ENCODE results near the gene PCBP3.

PCBP3 gene

GRCh38 chr21:45636951-45637646 lies 6.4 kb upstream of the PCBP3 start:
- DNase-seq (ENCODE audit: low read depth), result no peak
- no peak for TF ChIP-seq CTCF (IDR thresholded peaks at IDR 0.05; ENCODE audit: low read depth, low read length, missing control alignments)
- no peak overlapping the region for H3K4me3 ChIP-seq (ENCODE audit: low read depth, low read length)
- in situ Hi-C loops (cut with HindIII; ENCODE audit: low sequenced_read_pairs), result no loop called here

GRCh38 chr21:45637883-45638282 lies 5.6 kb upstream of the PCBP3 start:
- TF ChIP-seq CTCF (IDR thresholded peaks at IDR 0.05; ENCODE audit: low read depth, low read length, missing control alignments), result no peak
- no peak overlapping the region for H3K4me3 ChIP-seq (ENCODE audit: low read depth, low read length)
- in situ Hi-C loops (cut with HindIII; ENCODE audit: low sequenced_read_pairs), result no loop called here
- no peak for DNase-seq (ENCODE audit: low read depth)

- DNase-seq (ENCODE audit: low read depth), result no peak
- no peak overlapping the region for H3K4me3 ChIP-seq (ENCODE audit: low read depth, low read length)
- in situ Hi-C loops (cut with HindIII; ENCODE audit: low sequenced_read_pairs), result no loop called here
- no peak for TF ChIP-seq CTCF (IDR thresholded peaks at IDR 0.05; ENCODE audit: low read depth, low read length, missing control alignments)
Observed at GRCh38 chr21:45638707-45639106, 4.8 kb upstream of the PCBP3 start.

GRCh38 chr21:45639206-45640000 lies 4.1 kb upstream of the PCBP3 start:
- no peak overlapping the region for H3K4me3 ChIP-seq (ENCODE audit: low read depth, low read length)
- in situ Hi-C loops (cut with HindIII; ENCODE audit: low sequenced_read_pairs), result no loop called here
- TF ChIP-seq CTCF (IDR thresholded peaks at IDR 0.05; ENCODE audit: low read depth, low read length, missing control alignments), result no peak
- no peak for DNase-seq (ENCODE audit: low read depth)

GRCh38 chr21:45640001-45640887 lies 3.3 kb upstream of the PCBP3 start:
- no peak overlapping the region for H3K4me3 ChIP-seq (ENCODE audit: low read depth, low read length)
- in situ Hi-C loops (cut with HindIII; ENCODE audit: low sequenced_read_pairs), result no loop called here
- no peak for TF ChIP-seq CTCF (IDR thresholded peaks at IDR 0.05; ENCODE audit: low read depth, low read length, missing control alignments)
- no peak for DNase-seq (ENCODE audit: low read depth)

- in situ Hi-C loops (cut with HindIII; ENCODE audit: low sequenced_read_pairs), result no loop called here
- peak; percentile 6 for TF ChIP-seq CTCF (IDR thresholded peaks at IDR 0.05; ENCODE audit: low read depth, low read length, missing control alignments)
- no peak overlapping the region for H3K4me3 ChIP-seq (ENCODE audit: low read depth, low read length)
- no peak for DNase-seq (ENCODE audit: low read depth)
Observed at GRCh38 chr21:45640888-45641479, 2.5 kb upstream of the PCBP3 start.

All from astrocyte of the cerebellum (primary cell).